GM18505 (cell line): Measurements from ENCODE around the gene VENTX.

Experiments used
- ATAC-seq: cut with Tn5 transposase; IDR thresholded peaks from one replicate; pipeline ENCODE4 v1.9.1; 2021; ENCODE audit not compliant: unreplicated experiment
- POLR2A ChIP-seq: IDR thresholded peaks from 4 replicates; pipeline ENCODE4 v1.6.1; 2011; ENCODE audit warnings: borderline replicate concordance; ENCODE audit not compliant: insufficient read depth, insufficient read length; ENCODE audit errors: extremely low read depth

VENTX gene

DNA sequence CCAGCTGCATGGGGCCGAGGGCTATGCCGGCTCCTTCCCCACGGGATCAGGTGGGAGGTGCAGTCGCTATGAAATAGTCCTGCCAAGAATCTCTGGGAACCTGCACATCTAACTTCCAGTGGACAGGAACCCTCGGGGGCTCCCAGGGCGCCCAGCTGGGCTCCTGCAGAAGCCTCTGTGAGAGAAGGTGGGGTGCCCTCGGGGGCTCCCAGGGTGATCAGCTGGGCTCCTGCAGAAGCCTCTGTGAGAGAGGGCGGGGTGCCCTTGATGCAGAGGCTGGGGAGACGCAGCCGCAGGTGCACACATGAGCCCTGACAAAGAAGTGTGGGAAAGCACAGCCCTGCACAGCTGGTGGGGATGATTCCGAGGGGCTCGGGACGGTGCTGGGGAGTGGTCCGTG is 5.9 kb downstream of the VENTX start:
- no peak for TF ChIP-seq POLR2A
- no peak for ATAC-seq

DNA sequence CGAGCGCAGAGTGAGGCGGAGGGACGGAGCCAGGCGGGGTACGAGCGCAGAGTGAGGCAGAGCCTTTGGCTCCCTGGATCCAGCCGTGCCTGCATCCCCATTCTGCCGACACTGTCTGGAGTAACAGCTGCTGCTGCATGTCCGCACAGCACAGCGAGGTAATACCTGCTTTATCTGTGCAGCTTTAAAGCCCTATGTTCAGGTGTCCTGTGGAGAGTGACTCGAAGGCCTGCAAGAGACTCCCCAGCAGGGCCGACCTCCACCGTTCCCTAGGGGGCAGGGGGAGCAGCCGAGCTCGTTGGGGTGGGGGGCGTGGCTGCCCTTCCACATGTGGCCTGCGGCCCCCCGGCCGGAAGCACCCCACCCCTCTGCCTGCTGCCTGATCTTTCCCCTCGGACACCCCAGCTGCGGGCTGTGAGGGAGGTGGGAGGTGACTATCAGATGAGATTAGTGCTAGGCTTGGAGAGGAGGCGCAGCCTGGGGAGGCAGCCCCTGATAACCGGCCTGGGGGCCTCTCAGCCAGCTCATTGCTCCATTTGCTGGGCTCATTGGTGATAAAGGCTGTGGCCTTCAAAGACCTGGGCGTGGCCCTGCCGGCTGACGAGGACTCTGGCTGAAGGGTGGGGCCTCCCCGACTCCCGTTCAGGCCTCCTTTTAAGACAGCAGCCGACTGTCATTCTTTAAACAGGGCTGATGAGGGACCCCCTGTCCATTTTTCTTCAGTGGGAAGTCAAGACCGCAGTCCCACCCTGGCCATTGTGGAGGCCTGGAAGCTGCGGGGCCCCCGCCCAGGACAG is 8.0 kb downstream of the VENTX start:
- no peak for ATAC-seq
- TF ChIP-seq POLR2A, result no peak

DNA sequence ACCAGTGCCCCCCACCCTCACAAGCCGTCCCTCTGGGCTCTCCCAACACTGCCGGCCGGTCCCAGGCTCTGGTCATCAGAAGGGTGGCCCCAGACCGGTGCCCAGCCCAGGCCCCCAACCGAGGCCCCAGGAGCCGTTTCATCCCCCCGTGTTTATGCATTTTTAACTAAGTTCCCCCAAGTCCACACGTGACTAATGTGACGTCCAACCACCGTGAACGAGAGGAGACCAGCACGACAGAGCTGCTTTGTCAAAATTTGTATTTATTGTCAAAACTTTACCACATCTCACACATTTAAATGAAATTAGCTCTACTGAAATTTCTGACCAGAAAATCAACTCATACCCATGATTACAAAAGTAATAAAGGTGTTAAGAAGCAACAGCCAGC is 8.6 kb downstream of the VENTX start:
- no peak for ATAC-seq
- TF ChIP-seq POLR2A, result no peak

DNA sequence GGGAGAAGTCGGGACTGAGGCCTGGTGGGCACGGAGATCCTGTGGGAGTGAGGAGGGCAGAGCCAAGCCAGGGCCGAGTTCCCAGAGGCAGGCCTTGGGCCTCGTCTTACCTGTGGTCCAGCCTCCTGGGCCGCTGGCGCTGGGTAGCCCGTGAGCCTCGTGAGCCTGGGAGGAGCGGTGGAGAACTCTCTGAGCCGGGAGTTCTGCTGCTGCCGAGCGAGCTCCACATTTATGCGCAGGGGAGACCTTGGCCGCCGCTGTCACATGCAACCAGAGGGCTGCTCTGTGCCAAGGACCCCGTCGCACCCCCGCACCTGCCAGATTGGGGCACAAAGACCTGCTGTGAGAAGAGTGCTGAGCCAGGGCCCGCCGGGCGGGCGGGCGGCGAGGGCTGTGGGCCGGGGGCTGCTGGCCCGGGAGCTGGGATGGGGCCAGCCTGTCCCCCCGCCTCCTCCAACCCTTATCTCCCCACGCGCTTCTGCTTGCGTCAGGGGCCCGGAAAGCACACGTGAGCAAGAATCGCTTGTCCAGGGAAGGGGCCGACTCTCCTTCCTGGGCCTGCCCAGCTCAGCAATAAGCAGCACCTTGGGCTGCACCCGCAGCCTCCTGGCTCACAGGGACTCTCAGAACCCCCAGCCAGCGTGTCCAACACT is 10.2 kb downstream of the VENTX start:
- TF ChIP-seq POLR2A, result no peak
- ATAC-seq, result no peak

DNA sequence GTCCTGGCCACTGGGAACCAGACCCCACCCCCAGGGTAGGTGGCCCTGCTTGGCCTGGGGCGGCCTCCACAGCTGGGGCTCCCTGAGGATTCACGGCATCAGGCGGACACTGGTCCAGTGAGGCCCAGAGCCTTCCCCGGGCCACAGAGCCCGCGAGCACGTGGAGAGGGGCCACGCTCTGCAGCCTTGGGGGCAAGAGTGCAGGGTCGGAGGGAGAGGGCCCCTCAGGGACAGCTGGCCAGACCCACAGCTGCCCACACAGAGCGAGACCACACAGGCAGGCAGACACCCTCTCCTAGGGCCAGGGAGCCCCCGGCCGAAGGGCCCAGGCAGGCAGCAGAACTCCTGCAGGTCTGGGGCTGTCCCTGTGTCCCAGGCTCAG is 10.7 kb downstream of the VENTX start:
- no peak for TF ChIP-seq POLR2A
- no peak for ATAC-seq

DNA sequence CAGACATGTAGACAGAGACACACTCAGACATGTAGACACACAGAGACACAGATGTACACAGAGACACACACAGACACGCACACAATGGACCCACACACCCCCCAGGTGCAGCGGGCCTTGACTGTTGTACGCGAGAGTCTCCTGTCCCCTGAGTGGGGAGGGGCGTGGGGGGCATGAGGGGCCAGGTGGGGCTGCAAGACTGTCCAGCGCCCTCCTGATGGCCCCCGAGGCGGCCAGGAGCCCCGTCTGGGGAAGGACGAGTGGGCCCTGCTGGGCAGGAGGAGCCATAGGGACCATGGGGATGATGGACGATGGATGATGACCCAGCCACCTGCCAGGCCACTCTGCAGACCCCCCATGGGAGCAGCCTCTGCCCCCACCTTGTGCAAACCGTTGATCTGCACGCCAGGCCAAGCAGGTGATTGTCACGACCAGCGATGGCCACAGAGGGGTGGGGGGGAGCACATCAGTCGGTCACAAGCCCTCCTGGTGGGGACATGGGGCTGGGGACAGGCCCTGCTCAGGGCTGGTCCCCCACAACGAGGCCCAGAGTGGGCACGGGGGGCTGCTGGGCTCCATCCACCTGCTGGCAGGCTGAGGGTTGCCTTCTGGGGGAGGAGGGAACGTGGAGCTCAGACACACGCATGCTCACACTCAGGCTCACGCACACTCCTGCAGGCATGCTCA is 11.6 kb downstream of the VENTX start:
- no peak for ATAC-seq

DNA sequence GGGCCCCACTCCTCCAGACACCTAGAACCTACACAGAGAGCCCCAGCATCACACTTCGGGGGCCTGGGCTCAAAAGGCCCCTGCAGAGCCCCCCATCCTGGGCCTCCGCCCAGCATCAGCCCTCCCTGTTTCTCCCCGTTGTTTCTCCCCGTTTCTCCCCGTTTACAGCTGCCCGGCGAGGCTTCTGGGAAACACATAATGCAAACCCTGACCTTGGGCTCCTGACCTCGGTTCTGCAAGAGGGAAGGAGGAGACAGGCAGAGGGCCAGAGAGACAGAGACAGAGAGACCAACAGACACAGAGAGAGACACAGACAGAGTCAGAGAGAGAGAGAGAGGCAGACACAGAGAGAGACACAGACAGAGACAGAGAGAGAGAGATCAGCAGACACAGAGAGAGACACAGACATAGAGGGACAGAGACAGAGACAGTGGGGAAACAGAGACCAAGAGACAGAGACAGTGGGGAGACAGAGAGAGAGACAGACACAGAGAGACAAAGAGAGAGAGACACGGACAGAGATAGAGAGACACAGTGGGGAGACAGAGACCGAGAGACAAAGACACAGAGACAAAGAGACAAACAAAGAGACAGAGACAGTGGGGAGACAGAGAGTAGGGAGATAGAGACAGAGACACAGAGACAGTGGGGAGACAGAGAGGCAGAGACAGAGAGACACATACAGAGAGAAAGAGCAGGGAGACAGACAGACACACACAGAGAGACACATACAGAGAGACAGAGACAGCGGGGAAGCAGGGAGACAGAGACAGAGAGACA is 12.5 kb downstream of the VENTX start:
- ATAC-seq, result no peak
- TF ChIP-seq POLR2A, result no peak

More for the DNA sequence above, 11.6 kb downstream of the VENTX start:
- TF ChIP-seq POLR2A, result no peak

DNA sequence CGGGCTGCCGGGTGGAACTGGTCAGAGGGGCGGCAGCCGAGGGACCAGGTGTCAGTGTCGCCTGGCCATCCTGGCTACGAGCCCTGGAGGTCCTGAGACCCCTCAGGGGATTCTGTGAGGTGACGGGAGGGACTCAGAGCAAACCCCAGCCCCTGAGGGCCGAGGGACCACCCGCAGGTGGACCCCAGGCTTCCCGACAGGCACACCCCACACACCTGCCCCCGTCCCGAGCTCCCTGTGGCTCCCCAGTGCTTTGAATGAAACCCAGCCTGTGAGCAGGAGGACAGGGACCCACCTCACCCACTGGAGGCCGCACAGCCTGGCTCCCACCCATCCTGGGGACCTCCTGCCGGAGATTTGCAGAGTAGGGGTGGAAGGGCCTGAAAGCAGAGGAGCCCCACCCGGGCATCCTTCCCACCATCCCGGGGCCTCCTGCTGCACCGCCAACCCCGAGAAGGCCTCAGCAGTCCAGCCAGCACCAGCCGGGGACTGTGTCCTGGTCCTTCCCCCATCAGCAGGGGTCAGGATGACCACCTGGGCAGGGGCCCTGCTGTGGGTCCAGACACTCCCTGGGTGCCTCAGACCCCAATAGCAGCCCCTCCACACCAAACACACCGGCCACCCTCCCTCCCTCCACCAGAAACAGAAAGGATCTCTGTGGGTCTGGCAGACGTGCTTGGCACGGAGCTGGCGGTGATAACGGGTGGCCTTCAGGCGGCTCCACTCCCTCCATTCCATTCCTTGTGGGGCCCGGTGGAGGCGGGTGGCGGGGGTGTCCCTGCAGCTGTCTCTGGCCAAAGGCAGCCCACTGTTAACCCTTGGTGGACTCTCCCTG is 13.9 kb downstream of the VENTX start:
- no peak for ATAC-seq
- TF ChIP-seq POLR2A, result no peak

DNA sequence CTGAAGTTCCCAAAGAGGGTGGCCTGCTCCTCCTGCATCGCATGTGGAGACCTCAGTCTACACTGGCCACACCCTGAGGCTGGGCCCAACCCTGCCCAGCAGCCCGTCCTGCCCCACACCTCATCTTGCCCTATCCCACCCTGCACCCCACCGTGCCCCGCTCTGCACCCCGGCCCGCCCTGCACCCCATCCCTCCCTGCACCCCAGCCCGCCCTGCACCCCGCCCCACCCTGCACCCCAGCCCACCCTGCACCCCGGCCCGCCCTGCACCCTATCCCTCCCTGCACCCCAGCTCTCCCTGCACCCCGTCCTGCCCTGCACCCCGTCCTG is 14.5 kb downstream of the VENTX start:
- ATAC-seq, result no peak
- no peak for TF ChIP-seq POLR2A

DNA sequence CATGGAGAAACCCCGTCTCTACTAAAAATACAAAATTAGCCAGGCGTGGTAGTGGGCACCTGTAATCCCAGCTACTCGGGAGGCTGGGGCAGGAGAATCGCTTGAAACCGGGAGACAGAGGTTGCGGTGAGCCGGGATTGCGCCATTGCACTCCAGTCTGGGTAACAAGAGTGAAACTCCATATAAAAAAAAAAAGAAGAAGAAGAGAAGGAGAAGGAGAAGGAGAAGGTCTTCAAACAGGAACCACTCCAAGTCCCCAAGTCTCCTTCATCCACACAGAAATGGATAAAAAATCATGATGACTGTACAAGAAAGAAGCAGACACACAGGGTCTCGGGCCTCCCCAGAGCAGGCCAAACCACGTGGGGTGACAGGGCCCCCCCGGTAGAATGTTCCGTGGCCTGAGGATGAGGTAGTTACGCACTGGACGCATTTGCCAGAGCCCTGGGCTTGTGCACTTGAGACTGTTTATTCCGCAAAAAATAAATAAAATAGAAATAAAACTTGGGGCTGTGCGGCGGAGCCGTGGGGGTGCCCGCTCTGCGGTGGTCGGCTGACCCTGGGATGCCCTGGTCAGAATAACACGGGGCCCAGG is 15.8 kb downstream of the VENTX start:
- no peak for ATAC-seq
- no peak for TF ChIP-seq POLR2A

DNA sequence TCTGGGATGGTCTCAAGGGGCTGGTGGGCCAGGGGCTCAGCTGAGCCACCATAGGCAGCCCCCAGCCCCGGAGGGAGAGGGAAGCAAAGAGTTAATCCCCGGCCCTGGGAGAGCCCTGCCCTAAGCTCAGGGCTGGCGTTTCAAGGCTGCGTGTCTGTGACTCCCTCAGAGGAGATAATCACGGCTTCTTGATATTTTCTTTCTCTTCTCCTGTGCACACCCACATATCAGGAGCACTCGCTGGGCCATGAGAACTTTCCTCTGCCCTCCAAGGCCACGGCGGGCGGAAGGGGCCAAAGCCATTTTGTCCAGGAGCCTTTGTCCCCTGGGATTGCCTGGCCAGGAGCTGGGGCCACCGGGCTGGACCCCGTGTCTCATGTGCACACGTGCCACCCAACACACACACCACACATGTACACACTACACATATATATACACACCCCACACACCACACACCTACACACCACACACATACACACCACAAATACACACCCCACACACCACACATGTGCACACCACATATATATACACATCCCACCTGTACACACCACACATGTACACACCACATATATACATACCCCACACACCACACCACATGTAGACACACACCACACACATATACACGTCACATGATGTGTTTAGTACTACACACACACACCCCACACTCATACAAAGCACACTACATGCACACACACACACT is 16.9 kb downstream of the VENTX start:
- no peak for TF ChIP-seq POLR2A
- ATAC-seq, result no peak

DNA sequence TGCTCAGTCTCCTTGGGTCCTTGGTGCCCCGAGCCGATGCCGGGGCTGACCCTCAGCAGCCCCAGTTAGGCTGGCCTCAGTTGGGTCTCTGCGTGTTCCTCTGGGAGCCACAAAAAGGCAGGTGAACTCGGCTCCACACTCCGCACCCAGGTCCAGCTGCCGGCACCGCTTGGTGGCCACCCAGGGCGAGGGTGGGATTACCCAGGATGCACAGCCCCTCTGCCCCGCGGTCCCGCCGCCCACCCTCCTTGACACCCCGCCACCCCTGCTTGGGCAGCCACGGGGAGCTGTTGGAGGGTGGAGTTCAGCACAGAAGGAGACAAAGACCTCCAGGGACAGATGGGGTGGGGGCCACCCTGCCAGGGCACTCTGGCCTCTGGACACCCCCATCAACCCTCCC is 17.7 kb downstream of the VENTX start:
- ATAC-seq, result no peak
- no peak for TF ChIP-seq POLR2A
